ENCODE results near the gene GORASP2. TPM values are rescaled to one million over a fixed set of nuclear protein-coding genes. Genes with fewer than 3 reads are reported as not detected.

Gene GORASP2
- total RNA-seq, 1 experiment from 2014 or later, result 87.9 TPM

DNA sequence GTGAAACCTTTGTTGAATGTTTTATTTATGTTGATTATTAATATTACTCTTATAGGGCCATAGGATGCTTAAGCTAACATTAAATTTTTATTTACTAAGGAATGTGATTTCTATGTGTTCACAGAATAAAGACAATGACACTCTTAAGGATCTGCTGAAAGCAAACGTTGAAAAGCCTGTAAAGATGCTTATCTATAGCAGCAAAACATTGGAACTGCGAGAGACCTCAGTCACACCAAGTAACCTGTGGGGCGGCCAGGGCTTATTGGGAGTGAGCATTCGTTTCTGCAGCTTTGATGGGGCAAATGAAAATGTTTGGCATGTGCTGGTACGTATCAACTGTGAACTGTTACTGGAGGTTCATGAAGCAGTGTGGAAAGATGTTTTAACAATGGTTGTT, 20.4 kb downstream of the GORASP2 start:
- DNase-seq (ENCODE audit: low read depth, low spot score) (no peak), ATAC-seq (no peak)
- no peaks in the 10 kb centered on the region for H3K4me1 ChIP-seq (ENCODE audit: control insufficient read depth in 1 of 2, insufficient read depth in 2 of 2, low read length in 2 of 2)
- TSS peak; percentile 1 for BruUV-seq (replicated peaks)
- H3K36me3 ChIP-seq (ENCODE audit: control insufficient read depth in 1 of 2, insufficient read depth in 2 of 2, low read length in 2 of 2), result peaks cover 43% of the 10 kb centered on the region in 2 experiments
- H3K27ac ChIP-seq (ENCODE audit: low read depth, low read length), result no peak overlapping the region
- H3K9ac ChIP-seq (ENCODE audit: low read length), result no peak overlapping the region
- H3K4me3 ChIP-seq (replicated peaks in 1 of 2; ENCODE audit: low read depth in 1 of 2, low read length in 2 of 2), result no peak overlapping the region
- H3K9me3 ChIP-seq (ENCODE audit: control insufficient read depth in 1 of 2, insufficient read depth in 1 of 2, low read depth in 1 of 2, low read length in 2 of 2), result no peaks in the 10 kb centered on the region
- TF ChIP-seq FOSL1 (IDR thresholded peaks at IDR 0.05; ENCODE audit: low read depth), result no peak
- no peak for TF ChIP-seq POLR2AphosphoS5 (IDR thresholded peaks at IDR 0.05; ENCODE audit: low read depth, low read length)
- TF ChIP-seq, protein P1, sequence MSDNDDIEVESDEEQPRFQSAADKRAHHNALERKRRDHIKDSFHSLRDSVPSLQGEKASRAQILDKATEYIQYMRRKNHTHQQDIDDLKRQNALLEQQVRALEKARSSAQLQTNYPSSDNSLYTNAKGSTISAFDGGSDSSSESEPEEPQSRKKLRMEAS (IDR thresholded peaks at IDR 0.05), result no peak
- no peak for TF ChIP-seq CBX3 (IDR thresholded peaks at IDR 0.05; ENCODE audit: low read depth)
- no peak for TF ChIP-seq EGR1 (IDR thresholded peaks at IDR 0.05; ENCODE audit: low read depth)
- TF ChIP-seq ELF1 (IDR thresholded peaks at IDR 0.05; ENCODE audit: borderline replicate concordance, low read depth), result no peak
- TF ChIP-seq, protein P2, sequence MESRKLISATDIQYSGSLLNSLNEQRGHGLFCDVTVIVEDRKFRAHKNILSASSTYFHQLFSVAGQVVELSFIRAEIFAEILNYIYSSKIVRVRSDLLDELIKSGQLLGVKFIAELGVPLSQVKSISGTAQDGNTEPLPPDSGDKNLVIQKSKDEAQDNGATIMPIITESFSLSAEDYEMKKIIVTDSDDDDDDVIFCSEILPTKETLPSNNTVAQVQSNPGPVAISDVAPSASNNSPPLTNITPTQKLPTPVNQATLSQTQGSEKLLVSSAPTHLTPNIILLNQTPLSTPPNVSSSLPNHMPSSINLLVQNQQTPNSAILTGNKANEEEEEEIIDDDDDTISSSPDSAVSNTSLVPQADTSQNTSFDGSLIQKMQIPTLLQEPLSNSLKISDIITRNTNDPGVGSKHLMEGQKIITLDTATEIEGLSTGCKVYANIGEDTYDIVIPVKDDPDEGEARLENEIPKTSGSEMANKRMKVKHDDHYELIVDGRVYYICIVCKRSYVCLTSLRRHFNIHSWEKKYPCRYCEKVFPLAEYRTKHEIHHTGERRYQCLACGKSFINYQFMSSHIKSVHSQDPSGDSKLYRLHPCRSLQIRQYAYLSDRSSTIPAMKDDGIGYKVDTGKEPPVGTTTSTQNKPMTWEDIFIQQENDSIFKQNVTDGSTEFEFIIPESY (IDR thresholded peaks at IDR 0.05; ENCODE audit: extremely low read depth, insufficient replicate concordance, low read length), result no peak
- TF ChIP-seq EZH2 (IDR thresholded peaks at IDR 0.05), result no peak
- no peak for TF ChIP-seq YY1 (IDR thresholded peaks at IDR 0.05; ENCODE audit: extremely low read depth, insufficient replicate concordance, low read depth, low read length)
- TF ChIP-seq ZNF274 (IDR thresholded peaks at IDR 0.05; ENCODE audit: low read depth, low read length), result no peak
- no peak for TF ChIP-seq RAD21 (IDR thresholded peaks at IDR 0.05; ENCODE audit: low read depth)
- no peak overlapping the region for H2AFZ ChIP-seq (ENCODE audit: low read depth, low read length, poor library complexity, severe bottlenecking)
- no peaks in the 10 kb centered on the region for H3K9me2 ChIP-seq (ENCODE audit: insufficient read depth)
- H3K4me2 ChIP-seq (ENCODE audit: low read length), result no peak overlapping the region
- CTCF ChIA-PET, result interaction anchor here (1.4 kb wide), 1 partner anchor 138 kb away, joined by 3 read pairs; no protein-coding TSS in a partner anchor
- POLR2A ChIA-PET, result no interaction called here
- RAD21 ChIA-PET (ENCODE audit: low non-redundant PET in 1 of 2, low total read pairs in 2 of 2, uncharacterized antibody in 2 of 2, unreplicated experiment in 2 of 2), result no interaction called here
- intact Hi-C loops (cut with micrococcal nuclease), result no loop called here
- H3K27me3 ChIP-seq (ENCODE audit: insufficient read depth, low read length), result no peaks in the 10 kb centered on the region
- H4K20me1 ChIP-seq (ENCODE audit: insufficient read depth), result 0 out of 2 replicates have a peak, but pooled peaks cover 5% of the 10 kb centered on the region
- H3K79me2 ChIP-seq (ENCODE audit: insufficient read depth, low read length), result peaks cover 50% of the 10 kb centered on the region
